Stimulated activated CD4-positive, alpha-beta T cell treated with anti-CD3 and anti-CD28 coated beads, Interleukin-2, amount 100 ng/mL, for 4 hours (primary cell): ENCODE data around the gene COIL.

Source experiments
- DNase-seq: peaks from one replicate; pipeline ENCODE4 v3.0.0-alpha.2; 2020; ENCODE audit warnings: low read depth

Gene COIL

DNA sequence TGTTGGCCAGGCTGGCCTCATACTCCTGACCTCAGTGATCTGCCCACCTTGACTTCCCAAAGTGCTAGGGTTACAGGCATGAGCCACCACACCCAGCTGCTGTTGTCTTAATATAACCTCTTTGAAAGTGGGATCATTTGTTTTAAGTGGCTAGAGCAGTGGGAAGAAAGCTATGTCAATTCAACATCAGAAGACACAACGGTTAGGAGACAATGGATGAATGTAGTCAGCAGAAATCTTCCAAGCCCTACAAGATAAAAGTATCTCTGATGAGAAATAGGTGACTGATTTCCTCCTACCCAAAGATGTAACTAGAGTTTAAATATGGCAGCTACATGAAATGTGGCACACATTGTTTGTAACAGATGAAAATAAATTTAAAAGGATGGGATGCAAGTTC lies 27.0 kb downstream of the COIL start:
- no peak for DNase-seq

DNA sequence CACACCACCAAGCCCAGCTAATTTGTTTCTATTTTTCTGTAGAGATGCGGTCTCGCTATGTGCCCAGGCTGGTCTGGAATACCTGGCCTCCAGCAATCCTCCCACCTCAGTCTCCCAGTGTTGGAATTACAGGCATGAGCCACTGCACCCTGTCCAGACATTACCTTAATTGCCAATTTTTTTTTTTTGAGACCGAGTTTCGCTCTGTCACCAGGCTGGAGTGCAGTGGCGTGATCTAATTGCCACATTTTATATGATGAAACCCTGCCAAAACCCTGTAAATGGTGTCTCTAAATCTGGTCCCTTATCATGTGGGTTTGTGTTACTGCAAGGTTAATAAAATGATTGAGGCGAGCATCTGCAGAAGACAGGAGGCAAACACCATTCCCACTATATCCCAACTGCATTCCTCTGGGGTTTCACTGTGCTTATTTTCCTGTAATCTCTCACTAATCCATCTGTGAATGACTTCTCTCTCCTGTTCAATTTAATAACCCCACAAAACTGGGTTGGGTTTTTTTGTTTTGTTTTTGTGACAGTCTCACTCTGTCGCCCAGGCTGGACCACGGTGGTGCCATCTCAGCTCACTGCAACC lies 27.6 kb downstream of the COIL start:
- DNase-seq = no peak

DNA sequence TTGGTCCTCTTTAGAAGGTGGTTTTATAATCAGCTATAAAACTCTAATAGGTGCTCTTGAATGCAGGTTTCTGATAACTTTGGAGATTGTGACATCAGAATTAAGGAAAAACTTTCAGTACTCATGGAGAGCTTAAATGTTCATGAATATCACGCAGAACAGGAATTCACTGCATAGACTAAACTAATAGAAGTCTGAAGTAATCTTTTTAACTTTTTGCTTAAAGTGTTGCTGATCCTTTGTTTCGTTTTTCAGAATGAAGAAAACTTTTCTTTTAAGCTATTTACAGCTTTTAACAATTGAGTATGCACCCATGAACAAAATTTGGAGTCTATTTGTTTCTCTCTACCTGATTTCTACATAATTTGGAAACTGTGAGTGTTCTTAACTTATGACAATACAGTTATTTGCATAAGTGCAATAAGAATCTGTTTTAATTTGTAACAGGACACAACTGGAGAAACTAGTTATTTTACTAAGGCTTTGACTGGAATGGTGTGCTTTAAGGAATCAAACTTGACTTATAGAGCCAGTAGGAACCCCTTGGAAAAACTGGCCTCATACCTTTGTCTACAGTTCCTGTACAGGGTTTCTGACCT lies 30.0 kb downstream of the COIL start:
- DNase-seq = no peak

DNA sequence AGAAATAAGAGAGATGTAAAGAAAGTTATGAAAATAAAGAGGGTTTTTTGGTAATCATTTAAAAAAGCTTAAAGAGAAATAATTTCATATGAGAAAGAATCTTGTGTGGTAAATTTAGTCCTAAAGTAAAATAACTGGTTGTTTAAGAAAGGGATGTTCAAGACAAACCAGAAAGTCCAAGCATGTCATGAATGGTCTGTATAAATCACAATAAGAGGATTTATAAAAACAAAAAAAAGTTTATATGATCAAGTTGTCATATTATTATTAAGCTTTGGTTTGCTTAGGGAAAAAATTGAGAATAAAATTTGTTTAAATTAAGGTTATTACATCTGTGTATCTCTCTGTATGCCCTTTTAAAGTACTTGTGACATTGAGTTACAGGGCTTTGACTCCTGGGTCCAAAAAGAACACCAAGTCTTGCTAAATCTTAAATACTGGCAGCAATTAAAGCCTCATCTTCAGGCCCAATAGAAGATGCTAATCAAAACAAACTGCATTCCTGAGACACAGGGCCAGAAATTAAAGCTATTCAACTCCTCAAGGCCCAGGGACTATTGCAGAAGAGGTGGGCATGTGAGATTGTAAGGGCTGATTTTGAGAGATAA lies 31.4 kb downstream of the COIL start:
- DNase-seq = no peak

DNA sequence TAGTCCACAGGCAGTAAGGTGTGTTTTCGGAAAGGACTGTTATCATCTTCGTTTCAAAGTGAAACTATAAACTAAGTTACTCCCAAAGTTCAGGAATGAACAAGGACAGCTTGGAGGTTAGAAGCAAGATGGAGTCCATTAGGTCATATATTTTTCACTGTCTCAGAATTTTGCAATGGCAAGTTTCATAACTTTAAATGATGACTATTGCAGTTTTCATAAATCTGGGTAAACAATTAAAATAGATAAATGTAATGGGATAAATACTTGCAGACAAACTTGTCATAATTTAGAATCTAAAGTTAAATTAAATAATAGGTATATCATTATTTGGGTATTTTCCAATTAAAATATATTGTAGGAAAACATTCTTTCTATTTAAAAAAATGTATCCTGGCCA lies 32.3 kb downstream of the COIL start:
- DNase-seq = no peak

DNA sequence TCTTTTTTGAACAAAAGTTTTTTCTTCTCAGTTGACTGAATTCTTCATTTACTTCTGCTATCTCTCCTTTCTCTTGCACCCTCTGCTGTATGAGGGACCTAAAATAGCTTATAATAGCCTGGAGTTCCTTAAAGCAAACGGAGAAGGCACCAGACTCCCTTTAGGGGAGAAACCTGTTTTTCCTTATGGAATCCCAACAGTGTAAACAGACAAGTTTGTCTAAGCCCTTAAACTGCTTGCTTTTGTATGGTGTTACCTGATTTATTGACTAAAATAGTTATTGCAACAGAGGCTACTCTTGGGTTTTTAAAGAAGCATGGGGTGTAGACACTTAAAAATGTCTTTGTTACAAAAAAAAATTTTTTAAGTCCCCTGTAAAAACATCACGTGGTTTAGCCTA lies 34.1 kb downstream of the COIL start:
- no peak for DNase-seq

DNA sequence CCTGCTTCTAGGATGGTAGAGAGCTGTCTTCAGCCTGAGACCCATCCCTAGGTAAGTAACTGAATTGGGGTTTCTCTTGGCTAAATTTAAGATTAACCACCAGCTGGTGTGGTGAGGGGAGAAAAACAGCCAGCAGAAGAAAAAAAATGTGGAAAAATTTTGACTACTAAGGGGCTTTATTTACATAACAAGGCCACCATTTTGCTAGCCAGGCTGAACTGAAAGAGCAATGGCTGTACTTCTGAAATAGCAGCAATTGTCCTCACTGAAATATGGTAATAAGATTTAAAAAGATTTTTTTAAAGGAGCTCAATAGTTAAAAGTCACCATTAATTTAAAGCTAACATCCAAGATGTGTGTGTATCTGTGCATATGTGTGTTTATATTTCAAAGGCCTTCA lies 34.6 kb downstream of the COIL start:
- DNase-seq = no peak

DNA sequence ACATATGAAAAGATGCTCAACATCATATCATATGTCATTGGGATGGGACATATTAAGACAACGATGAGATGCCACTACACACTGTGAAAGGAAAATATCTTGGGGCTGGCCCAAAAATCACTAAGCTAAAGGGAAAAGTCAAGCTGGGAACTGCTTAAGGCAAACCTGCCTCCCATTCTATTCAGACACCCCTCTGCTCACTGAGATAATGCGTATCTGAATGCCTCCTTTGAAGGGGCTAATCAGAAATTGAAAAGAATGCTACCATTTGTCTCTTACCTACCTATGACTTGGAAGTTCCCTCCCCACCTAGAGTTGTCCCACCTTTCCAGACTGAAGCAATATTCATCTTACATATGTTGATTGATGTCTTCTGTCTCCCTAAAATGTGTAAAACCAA lies 35.8 kb downstream of the COIL start:
- no peak for DNase-seq

DNA sequence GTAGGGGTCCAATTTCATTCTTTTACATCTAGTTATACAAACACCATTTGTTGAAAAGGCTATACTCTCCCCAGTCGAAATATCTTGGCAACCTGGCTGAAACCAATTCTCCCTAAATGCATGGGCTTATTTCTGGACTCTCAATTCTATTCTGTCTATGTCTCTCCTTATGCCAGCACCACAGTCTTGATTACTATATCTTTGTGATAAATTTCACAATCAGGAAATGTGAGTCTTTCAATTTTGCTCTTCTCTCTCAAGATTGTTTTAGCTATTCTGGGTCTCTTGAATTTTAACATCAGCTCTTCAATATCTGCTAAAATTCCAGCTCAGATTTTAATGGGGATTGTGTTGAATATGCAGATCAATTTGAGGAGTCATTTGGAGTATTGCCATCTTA lies 41.1 kb downstream of the COIL start:
- no peak for DNase-seq

DNA sequence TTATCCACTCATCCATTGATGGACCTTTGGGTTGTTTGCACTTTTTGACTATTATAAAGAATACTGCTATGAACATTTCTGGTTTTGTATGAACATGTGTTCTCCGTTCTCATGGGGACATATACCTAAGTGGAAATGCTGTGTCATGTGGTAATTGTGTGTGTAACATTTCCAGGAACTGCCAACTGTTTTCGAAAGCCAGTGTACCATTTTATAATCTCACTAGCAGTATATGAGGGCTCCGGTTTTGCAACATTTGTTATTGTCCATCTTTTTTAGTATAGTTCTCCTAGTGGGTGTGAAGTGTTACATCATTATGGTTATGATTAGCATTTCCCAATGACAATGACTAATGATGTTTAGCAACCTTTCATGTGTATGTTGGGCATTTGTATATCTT lies 41.9 kb downstream of the COIL start:
- no peak for DNase-seq

DNA sequence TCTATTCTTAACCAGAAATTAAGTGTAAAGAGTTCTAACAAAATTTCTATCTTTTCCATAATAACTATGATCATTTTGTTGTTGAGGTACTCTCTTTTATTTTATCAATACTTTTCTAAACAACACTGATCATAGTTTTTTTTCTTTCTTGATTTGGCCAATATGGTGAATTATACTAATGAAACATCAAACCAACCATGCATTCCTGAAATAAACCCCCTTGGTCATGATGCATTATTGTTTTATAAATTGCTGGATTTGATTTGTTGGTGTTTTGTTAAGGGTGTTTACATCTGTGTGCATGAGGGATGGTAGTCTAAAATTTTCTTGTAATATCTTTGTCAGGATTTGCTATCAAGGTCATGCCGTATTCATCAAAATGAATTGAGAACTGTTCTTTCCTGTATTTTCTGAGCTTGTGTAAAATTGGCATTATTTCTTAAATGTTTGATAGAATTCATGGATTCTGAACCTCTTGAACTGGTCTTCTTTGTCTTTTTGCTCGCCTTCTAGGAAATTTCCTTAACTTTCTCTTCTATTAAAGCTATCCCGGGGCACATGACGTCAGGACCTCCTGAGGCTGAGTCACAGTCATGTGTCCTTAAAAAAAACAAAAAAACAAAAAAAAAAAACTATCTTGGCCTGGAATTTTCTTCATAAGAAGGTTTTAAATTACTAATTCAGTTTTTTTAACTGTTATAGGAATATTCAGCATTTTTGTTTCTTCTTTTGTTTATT lies 43.1 kb downstream of the COIL start:
- DNase-seq = no peak

DNA sequence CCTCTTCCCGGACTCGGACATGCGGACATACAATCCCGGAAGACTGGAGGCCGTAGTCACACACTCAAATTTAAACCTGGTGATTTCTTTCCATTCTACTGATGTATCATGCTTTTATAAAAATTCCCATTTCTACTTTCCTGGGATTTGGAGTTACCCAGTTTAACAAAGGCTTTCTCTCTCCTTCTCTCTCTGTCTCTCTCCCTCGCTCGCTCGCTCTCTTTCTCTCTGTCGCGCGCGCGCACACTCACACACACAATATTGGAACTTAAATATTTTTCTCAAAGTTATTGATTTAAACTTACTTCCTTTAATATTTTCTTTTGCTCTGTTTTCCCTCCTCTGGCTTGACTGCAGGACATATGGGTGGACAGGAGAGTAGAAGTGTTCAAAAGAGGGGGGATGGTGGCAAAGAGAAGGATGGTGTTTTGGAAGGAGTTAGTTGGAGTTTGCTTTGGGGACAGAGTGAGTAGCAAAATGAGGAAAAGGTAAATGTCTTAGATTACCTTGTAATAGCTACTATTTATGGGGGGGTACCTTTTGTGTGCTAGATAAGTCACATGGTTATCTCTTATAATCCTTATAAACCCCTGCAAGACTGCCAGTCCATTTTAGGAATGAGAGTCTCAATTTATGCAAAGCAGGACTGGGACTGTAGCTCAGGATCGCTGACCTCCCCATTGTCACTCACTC lies 46.1 kb downstream of the COIL start:
- DNase-seq = no peak

DNA sequence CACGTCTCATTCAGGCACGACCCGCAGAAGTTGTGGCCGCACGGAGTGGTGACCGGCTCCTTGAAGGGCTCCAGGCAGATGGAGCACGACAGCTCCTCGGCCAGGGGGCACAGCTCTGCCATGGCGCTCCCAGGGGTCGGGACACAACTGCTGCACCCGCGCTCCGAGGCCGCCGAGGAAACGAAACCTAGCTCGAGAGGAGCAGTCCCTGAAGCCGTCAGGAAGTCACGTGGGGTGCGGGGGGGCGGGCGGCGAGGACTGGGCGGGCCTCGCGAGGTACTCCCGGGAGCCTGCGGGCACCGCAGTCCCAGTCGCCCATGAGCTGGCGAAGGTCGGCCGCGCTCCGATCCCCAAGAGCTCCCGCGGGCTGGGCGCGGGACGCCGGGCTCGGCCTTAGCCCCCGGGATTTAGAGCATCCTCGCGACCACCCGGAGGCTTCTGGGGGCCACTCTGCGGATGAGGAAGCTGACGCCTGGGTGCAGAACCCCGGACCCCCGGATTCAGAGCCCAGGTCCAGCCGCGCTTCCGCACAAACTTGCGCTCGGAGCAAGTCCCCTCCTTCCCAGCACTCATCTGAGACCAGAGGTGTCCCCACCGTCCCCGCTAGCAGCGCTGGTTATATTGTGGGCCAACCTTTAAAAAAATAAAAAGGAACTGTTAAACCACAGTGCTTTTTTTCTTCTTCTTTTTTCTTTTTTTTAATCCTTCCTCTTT lies 46.8 kb downstream of the COIL start, which contains the start of gene TRIM25:
TSS of gene TRIM25 (minus strand) at position 183 of the 714 bp plus-strand sequence. CDS start at position 122, 61 bp downstream.
- DNase-seq = peak; percentile 87

DNA sequence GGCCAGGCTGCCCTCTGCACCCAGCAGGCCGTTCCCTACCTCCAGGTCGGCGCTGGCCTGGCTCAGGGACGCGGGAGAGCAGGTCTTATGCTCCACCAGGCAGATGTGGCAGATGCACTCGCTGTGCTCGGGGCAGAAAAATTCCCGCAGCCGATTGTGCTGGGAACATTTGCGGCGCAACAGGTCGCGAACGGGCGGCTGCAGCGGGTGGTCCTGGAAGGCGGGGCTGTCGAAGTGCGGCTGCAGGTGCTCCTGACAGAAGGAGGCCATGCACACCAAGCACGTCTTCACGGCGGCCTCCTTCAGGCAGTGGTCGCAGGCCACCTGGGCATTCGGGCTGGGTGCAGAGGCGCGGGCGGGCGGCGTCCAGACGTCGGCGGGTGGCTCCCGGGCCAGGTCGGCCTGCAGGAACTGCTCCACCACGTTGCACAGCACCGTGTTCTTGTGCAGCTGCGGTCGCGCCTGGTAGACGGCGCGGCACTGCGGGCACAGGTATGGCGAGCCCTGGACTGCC lies 47.4 kb downstream of the COIL start:
- DNase-seq = peak; percentile 10

DNA sequence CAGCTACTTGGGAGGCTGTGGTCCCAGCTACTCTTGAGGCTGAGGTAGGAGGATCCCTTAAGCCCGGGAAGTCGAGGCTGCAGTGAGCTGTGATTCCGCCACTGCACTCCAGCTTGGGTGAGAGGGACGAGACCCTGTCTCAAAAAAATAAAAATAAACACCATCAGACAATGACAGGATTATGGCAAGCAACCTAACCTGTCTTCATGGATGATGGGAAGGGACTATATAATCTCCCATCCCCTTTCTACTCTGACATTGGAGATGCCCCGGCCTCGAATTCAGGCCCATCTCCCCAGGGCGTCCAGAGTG lies 47.9 kb downstream of the COIL start:
- DNase-seq = no peak

DNA sequence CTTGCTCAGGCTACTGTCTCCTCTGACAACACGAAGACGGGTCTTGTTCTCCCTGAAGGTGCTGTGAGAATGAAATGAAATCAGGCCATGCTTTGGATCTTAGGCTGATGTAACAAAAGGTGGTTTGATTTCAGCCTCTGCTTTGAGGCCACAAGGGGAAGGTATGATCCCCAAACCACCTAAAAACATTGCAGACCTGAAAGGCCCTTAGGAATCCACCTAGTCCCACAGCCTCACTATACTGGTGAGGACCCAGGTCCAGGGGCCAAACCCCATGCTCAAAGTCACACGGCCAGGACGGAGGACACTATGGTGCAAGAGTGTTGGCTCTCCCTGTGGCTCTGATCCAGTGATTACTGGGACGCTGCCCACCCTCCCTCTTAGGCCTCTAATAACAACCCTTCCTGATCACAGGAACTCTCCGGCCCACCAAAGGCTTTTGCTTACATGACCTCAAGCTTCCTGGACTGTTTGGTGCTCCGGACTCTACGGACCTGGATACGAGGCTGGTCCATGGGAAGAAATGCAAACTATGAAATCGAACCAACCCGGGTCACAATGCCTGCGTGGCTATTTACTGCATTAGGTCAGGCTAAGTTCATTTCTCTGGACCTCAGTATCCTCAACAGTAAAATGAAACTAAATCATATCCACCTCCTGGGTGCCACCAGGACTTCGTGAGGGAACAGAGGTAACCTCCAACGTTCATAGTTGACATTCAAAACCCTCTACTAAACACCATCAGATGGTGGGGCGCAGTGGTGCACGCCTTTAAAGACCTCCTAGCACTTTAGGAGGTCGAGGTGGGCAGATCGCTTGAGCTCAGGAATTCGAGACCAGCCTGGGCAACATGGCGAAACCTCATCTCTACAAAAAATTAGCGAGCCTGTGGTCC lies 48.5 kb downstream of the COIL start:
- no peak for DNase-seq

DNA sequence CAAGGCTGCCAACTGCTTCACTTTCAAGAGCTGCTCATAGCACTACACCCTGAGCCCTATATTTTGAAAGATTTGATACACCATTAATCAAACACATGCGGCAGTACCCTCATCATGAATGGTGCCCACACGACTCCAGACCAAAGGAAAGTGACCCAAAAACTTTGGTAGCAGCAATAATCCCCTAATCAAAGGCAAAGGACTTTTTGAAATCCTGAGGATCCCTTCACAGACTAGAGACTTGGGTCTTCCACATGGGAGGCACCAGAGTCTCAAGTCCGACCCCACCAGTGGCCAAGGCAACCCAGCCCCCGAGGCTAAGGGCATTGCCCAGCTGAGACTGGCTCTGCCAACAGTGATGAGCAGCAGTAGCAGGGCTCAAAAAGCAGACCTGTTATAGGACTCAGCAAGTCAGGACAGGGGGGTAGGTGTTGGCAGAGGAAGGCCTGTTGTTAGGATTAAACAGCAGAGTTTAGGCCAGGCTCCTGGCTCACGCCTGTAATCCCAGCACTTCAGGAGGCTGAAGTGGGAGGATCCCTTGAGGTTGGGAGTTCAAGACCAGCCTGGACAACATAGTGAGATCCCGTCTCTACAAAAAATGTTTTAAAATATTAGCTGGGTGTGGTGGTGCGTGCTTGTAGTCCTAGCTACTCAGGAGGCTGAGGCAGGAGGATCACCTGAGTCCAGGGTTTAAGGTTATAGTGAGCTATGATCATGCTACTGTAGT lies 50.2 kb downstream of the COIL start:
- no peak for DNase-seq

DNA sequence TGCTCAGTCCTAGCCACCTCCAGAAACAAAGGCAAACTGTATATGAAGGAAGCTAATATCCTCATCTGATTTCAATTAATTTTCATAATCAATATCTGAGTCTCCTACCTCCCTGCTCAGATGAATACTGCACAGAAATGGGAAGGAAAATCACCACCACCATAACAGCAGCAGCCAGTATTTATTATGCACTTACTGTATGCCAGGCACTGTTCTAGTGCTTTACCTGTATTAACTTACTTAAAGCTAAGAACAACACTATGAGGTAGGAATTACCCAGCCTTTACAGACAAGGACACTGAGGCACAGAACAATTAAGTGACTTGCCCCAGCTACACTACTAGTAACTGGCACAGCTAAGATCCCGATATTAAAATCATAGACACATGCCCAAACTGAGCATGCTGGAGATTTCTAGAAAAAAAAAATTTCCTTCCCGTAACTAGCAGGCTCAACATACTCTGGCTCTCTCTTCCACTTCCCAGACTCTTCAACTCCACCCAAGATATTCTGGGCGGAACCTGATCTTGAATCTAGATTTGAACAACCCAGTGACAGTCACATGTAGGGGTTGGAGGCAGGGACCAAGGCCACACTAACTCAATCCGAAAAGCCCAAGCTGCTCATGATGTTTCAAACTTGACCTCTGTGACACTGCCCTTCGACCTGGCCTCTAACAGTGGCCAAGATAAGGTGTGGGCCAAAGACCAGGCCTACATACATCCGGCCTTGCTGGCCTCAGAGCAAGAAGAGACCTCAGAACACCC lies 50.9 kb downstream of the COIL start:
- no peak for DNase-seq

DNA sequence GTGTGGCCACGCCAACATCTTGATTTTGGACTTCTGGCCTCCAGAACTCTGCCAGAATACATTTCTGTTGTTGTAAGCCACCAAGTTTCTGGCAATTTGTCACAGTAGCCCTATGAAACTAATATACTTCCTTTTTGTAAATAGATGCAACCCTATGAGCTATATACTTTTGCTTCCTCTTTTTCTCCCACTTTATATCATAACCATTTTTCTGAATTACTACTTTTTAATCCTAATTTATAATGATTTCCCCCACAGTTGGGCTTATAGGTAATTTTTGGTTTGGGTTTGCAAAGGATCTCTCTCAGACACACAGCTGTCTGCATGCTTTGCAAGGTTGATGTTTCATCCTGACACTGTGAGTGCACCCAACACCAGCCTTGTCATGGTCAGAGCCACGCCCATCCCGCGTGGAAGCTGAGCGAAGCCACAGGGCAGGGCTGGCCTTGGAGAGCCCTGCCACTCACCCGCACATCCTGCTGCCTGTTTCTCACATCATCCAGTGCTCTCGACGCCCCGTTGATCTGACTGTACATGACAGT lies 52.8 kb downstream of the COIL start:
- no peak for DNase-seq
